ENCODE data around the gene SEPTIN10. TPM values are rescaled to one million over a fixed set of nuclear protein-coding genes. Genes with fewer than 3 reads are reported as not detected.
"Not testable (repeated sequence)": the region's sequence is repeated elsewhere in the genome, so short reads cannot be mapped to it uniquely, and the experiment has no call there.

Gene SEPTIN10
- total RNA-seq, 2 donors from 2014 or later = 41.5 to 69.8 TPM

GRCh38 chr2:109542384-109542783 lies 71.4 kb downstream of the SEPTIN10 start:
- no peaks in the 10 kb centered on the region for H3K9me3 ChIP-seq
- H3K36me3 ChIP-seq = no peaks in the 10 kb centered on the region
- no peaks in the 10 kb centered on the region for H3K4me1 ChIP-seq
- no peak overlapping the region for H3K4me3 ChIP-seq
- no peak for DNase-seq
- no peaks in the 10 kb centered on the region for H3K27me3 ChIP-seq
- intact Hi-C loops (cut with DNase I) = loop anchor here (10.0 kb wide), 1 partner anchor 172 kb away; no protein-coding TSS in a partner anchor
- no peak overlapping the region for H3K9ac ChIP-seq (ENCODE audit: low read depth in 2 of 2, low read length in 2 of 2)
- H3K27ac ChIP-seq = no peak overlapping the region
- no peak for TF ChIP-seq CTCF (IDR thresholded peaks at IDR 0.05)

- no peak overlapping the region for H3K9ac ChIP-seq (ENCODE audit: low read depth in 2 of 2, low read length in 2 of 2)
- no peaks in the 10 kb centered on the region for H3K27me3 ChIP-seq
- H3K36me3 ChIP-seq = no peaks in the 10 kb centered on the region
- H3K4me1 ChIP-seq = no peaks in the 10 kb centered on the region
- DNase-seq = no peak
- intact Hi-C loops (cut with DNase I) = no loop called here
- no peak for TF ChIP-seq CTCF (IDR thresholded peaks at IDR 0.05)
- H3K9me3 ChIP-seq = no peaks in the 10 kb centered on the region
- H3K27ac ChIP-seq = no peak overlapping the region
- no peak overlapping the region for H3K4me3 ChIP-seq
These were observed 75.2 kb downstream of the SEPTIN10 start for GRCh38 chr2:109538546-109538945.

GRCh38 chr2:109537565-109538222 lies 76.1 kb downstream of the SEPTIN10 start:
- Histone ChIP-seq H3K4me1 (no peaks in the 10 kb centered on the region), H3K9ac (ENCODE audit: low read depth in 2 of 2, low read length in 2 of 2) (no peak overlapping the region)
- DNase-seq = no peak

DNA sequence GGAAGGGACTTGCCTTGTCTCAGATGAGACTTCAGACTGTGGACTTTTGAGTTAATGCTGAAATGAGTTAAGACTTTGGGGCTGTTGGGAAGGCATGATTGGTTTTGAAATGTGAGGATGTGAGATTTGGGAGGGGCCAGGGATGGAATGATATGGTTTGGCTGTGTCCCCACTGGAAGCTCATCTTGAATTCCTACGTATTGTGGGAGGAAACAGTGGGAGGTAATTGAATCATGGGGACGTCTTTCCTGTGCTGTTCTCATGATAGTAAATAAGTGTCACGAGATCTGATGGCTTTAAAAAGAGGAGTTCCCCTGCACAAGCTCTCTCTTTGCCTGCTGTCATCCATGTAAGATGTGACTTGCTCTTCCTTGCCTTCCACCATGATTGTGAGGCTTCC lies 77.2 kb downstream of the SEPTIN10 start:
- H3K36me3 ChIP-seq; H3K4me3 ChIP-seq; DNase-seq; H3K9me3 ChIP-seq; H3K27ac ChIP-seq; H3K9ac ChIP-seq (ENCODE audit: low read depth in 2 of 2, low read length in 2 of 2); intact Hi-C loops (cut with DNase I); H3K4me1 ChIP-seq; H3K27me3 ChIP-seq: not testable (repeated sequence)

More at GRCh38 chr2:109537565-109538222, 76.1 kb downstream of the SEPTIN10 start:
- H3K9me3 ChIP-seq = no peaks in the 10 kb centered on the region
- H3K36me3 ChIP-seq = no peaks in the 10 kb centered on the region
- H3K27ac ChIP-seq = no peak overlapping the region
- H3K27me3 ChIP-seq = no peaks in the 10 kb centered on the region
- no peak for TF ChIP-seq CTCF (IDR thresholded peaks at IDR 0.05)
- intact Hi-C loops (cut with DNase I) = no loop called here
- no peak overlapping the region for H3K4me3 ChIP-seq

- no peak for TF ChIP-seq CTCF (IDR thresholded peaks at IDR 0.05)
- Histone ChIP-seq H3K4me3 (no peak overlapping the region), H3K9me3 (no peaks in the 10 kb centered on the region), H3K36me3 (no peaks in the 10 kb centered on the region), H3K9ac (ENCODE audit: low read depth in 2 of 2, low read length in 2 of 2) (no peak overlapping the region), H3K4me1 (no peaks in the 10 kb centered on the region), H3K27me3 (no peaks in the 10 kb centered on the region), H3K27ac (no peak overlapping the region)
- intact Hi-C loops (cut with DNase I) = no loop called here
- DNase-seq = no peak
These were observed 78.4 kb downstream of the SEPTIN10 start for GRCh38 chr2:109535217-109535946.

DNA sequence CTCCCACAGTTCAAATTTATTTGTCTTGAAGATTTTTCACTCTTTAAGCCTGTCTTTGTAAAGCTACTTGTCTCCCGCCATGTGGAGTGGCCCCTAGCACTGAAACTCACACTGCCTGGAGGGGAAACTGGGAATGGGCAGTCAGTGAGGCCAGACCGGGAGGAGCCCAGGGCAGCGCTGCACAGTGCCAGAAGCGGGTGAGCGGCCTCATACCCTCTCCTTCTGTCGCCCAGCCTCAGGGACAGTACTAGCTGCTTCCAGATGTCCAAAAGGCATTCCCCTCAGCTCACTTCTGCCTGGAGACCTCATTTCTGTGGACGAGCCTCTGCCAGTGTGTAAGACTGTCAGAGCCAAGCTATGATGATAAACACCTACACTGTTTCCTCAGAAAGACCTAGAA lies 79.9 kb downstream of the SEPTIN10 start:
- no peak overlapping the region for H3K4me3 ChIP-seq
- H3K27me3 ChIP-seq = no peaks in the 10 kb centered on the region
- no peak overlapping the region for H3K9ac ChIP-seq (ENCODE audit: low read depth in 2 of 2, low read length in 2 of 2)
- no peak overlapping the region for H3K27ac ChIP-seq
- no peak for DNase-seq
- intact Hi-C loops (cut with DNase I) = no loop called here
- no peaks in the 10 kb centered on the region for H3K36me3 ChIP-seq
- no peak for TF ChIP-seq CTCF (IDR thresholded peaks at IDR 0.05)
- H3K4me1 ChIP-seq = no peaks in the 10 kb centered on the region
- no peaks in the 10 kb centered on the region for H3K9me3 ChIP-seq

Data from colonic mucosa (tissue), 4 donors.